ENCODE measurements around the gene NKTR. TPM values are rescaled to one million over a fixed set of nuclear protein-coding genes. Genes with fewer than 3 reads are reported as not detected.

NKTR gene
- total RNA-seq, 1 experiment from 2014 or later, result 39.0 TPM

- no peak for TF ChIP-seq POLR2AphosphoS5 (IDR thresholded peaks at IDR 0.05; ENCODE audit: low read depth, low read length)
- peak; percentile 35; the same call in 1 of the 2 replicates for TF ChIP-seq CTCF (IDR thresholded peaks at IDR 0.05)
- in situ Hi-C loops (cut with HindIII; ENCODE audit: low pct_unique_long_range_greater_than_20kb, low sequenced_read_pairs), result no loop called here
- Histone ChIP-seq H3K27me3 (ENCODE audit: control insufficient read depth, insufficient read depth, low read length) (no peaks in the 10 kb centered on the region), H3K4me3 (ENCODE audit: low read depth in 2 of 2, low read length in 2 of 2) (peak overlapping the region; percentile 48 to 49), H3K27ac (ENCODE audit: low read length) (no peak overlapping the region), H3K36me3 (ENCODE audit: control insufficient read depth, insufficient read depth, low read length) (no peaks in the 10 kb centered on the region), H3K9me3 (ENCODE audit: control insufficient read depth, insufficient read depth, low read depth, low read length) (no peaks in the 10 kb centered on the region), H3K4me1 (ENCODE audit: control insufficient read depth, insufficient read depth, low read length) (peaks cover 16% of the 10 kb centered on the region)
- no peak for DNase-seq (ENCODE audit: low read depth, low spot score)
- ChIA-PET CTCF (no interaction called here), POLR2A (no interaction called here)
- peak; percentile 26; the same call in 1 of the 2 replicates for ATAC-seq
- BruUV-seq (replicated peaks), result no TSS peak
- intact Hi-C loops (cut with micrococcal nuclease; ENCODE audit: unreplicated experiment), result loop anchor here (5.0 kb wide), 1 partner anchor 88 kb away; no protein-coding TSS in a partner anchor
Observed at GRCh38 chr3:42654331-42655201, 54.1 kb downstream of the NKTR start.

GRCh38 chr3:42655331-42655888, 54.9 kb downstream of the NKTR start:
- CTCF ChIA-PET, result no interaction called here
- in situ Hi-C loops (cut with HindIII; ENCODE audit: low pct_unique_long_range_greater_than_20kb, low sequenced_read_pairs), result no loop called here
- Histone ChIP-seq H3K9me3 (ENCODE audit: control insufficient read depth, insufficient read depth, low read depth, low read length) (no peaks in the 10 kb centered on the region), H3K4me3 (ENCODE audit: low read depth in 2 of 2, low read length in 2 of 2) (peak overlapping the region; percentile 48 to 49; a peak in 2 of 4 replicates), H3K27ac (ENCODE audit: low read length) (no peak overlapping the region), H3K27me3 (ENCODE audit: control insufficient read depth, insufficient read depth, low read length) (no peaks in the 10 kb centered on the region), H3K36me3 (ENCODE audit: control insufficient read depth, insufficient read depth, low read length) (no peaks in the 10 kb centered on the region), H3K4me1 (ENCODE audit: control insufficient read depth, insufficient read depth, low read length) (peaks cover 16% of the 10 kb centered on the region)
- intact Hi-C loops (cut with micrococcal nuclease; ENCODE audit: unreplicated experiment), result no loop called here
- ATAC-seq (no peak), DNase-seq (ENCODE audit: low read depth, low spot score) (no peak)
- no peak for TF ChIP-seq POLR2AphosphoS5 (IDR thresholded peaks at IDR 0.05; ENCODE audit: low read depth, low read length)
- no peak for TF ChIP-seq REST (IDR thresholded peaks at IDR 0.05; ENCODE audit: insufficient read depth in 1 of 2, low read depth in 2 of 2, low read length in 1 of 2)
- no peak for TF ChIP-seq CTCF (IDR thresholded peaks at IDR 0.05)
- no peak for TF ChIP-seq SIN3A (IDR thresholded peaks at IDR 0.05; ENCODE audit: borderline replicate concordance, insufficient read depth, low read depth, low read length)
- TF ChIP-seq TCF7L2 (IDR thresholded peaks at IDR 0.05; ENCODE audit: low read depth, low read length), result no peak
- no TSS peak for BruUV-seq (replicated peaks)
- POLR2A ChIA-PET, result no interaction called here

All from Panc1 (cell line).